H1 (cell line): ENCODE measurements around the gene KTN1. TPM values are rescaled to one million over a fixed set of nuclear protein-coding genes. Genes with fewer than 3 reads are reported as not detected.

Experiments
- CTCF ChIA-PET: fragments of 300-600 bp; sonication (Branson Sonifier 250); formaldehyde crosslinking; loops from one replicate; lab custom pipeline; 2021; ENCODE audit not compliant: partially characterized antibody; lab: Charles Lee
- POLR2A ChIA-PET: fragments of 300-600 bp; sonication (Branson Sonifier 250); formaldehyde crosslinking; loops from one replicate; lab custom pipeline; 2021; ENCODE audit warnings: inconsistent platforms; ENCODE audit not compliant: partially characterized antibody; lab: Charles Lee
- DNase-seq, 2 experiments: peaks; one replicate each; pipeline versions ENCODE4 v3.0.0 to v3.0.0-alpha.2; 2010 to 2022; ENCODE audit warnings: low spot score in 2 of 2, low read depth in 1 of 2, mixed read lengths in 1 of 2
- FAIRE-seq: peaks from 2 replicates; lab custom pipeline; 2011; peaks lifted over from hg19 to GRCh38; lab: Jason Lieb, UNC
- H2AFZ ChIP-seq: 2 replicates; pipeline ENCODE4 v1.8.1; 2012; ENCODE audit warnings: low read length, inconsistent platforms
- H2AK5ac ChIP-seq: 2 replicates; pipeline ENCODE4 v1.6.1; 2013; ENCODE audit warnings: low read depth, low read length
- H2BK120ac ChIP-seq: replicated peaks from 2 replicates; pipeline ENCODE3; 2013; ENCODE audit warnings: low read depth, low read length, inconsistent platforms
- H2BK12ac ChIP-seq: 2 replicates; pipeline ENCODE4 v1.6.1; 2013; ENCODE audit warnings: low read depth, low read length
- H2BK15ac ChIP-seq: 2 replicates; pipeline ENCODE4 v1.6.1; 2013; ENCODE audit warnings: low read length
- H2BK20ac ChIP-seq: 2 replicates; pipeline ENCODE4 v1.6.1; 2013; ENCODE audit warnings: low read length
- H2BK5ac ChIP-seq: 2 replicates; pipeline ENCODE4 v1.6.1; 2013; ENCODE audit warnings: low read depth, low read length
- H3K14ac ChIP-seq: 2 replicates; pipeline ENCODE4 v1.6.1; 2013; ENCODE audit warnings: inconsistent platforms; ENCODE audit not compliant: insufficient read length
- H3K18ac ChIP-seq: 2 replicates; pipeline ENCODE4 v1.6.1; 2013; ENCODE audit warnings: low read length; ENCODE audit errors: extremely low read depth
- H3K23ac ChIP-seq: 2 replicates; pipeline ENCODE4 v1.6.1; 2013; ENCODE audit warnings: inconsistent platforms; ENCODE audit not compliant: insufficient read length
- H3K23me2 ChIP-seq: 2 replicates; pipeline ENCODE4 v1.6.1; 2013; ENCODE audit warnings: low read depth, low read length
- H3K27ac ChIP-seq: 2 replicates; pipeline ENCODE4 v1.6.1; 2011; ENCODE audit warnings: low read depth, low read length, inconsistent platforms
- H3K27me3 ChIP-seq, 4 experiments: replicated peaks in 1 of 4; 1 replicate in 1 of 4; 2 replicates in 3 of 4; pipeline versions ENCODE4 v1.6.1 to v1.8.1; 2011 to 2013; ENCODE audit warnings: low read length in 3 of 4, mild to moderate bottlenecking in 3 of 4, inconsistent platforms in 2 of 4, mixed read lengths in 2 of 4, moderate library complexity in 1 of 4; ENCODE audit not compliant: control insufficient read depth in 3 of 4, insufficient read depth in 3 of 4; ENCODE audit errors: extremely low read depth in 1 of 4
- H3K36me3 ChIP-seq, 4 experiments: 2 replicates each; pipeline versions ENCODE4 v1.6.1 to v1.8.1; 2011 to 2013; ENCODE audit warnings: mild to moderate bottlenecking in 4 of 4, low read length in 3 of 4, moderate library complexity in 2 of 4, control low read depth in 1 of 4, inconsistent platforms in 1 of 4; ENCODE audit not compliant: insufficient read depth in 4 of 4, control insufficient read depth in 2 of 4
- H3K4ac ChIP-seq: replicated peaks from 2 replicates; pipeline ENCODE3; 2013; ENCODE audit warnings: low read length, low read depth, mixed read lengths, inconsistent platforms; ENCODE audit not compliant: insufficient read length
- H3K4me1 ChIP-seq, 4 experiments: replicated peaks in 1 of 4; 1 replicate in 1 of 4; 2 replicates in 3 of 4; pipeline versions ENCODE4 v1.6.1 to v1.8.1; 2011 to 2013; ENCODE audit warnings: low read length in 3 of 4, inconsistent platforms in 2 of 4, mixed read lengths in 1 of 4; ENCODE audit not compliant: insufficient read depth in 4 of 4, control insufficient read depth in 3 of 4
- H3K4me2 ChIP-seq, 2 experiments: 2 replicates each; pipeline versions ENCODE4 v1.6.1 to v1.8.1; 2011 to 2013; ENCODE audit warnings: low read depth in 2 of 2, low read length in 2 of 2, control low read depth in 1 of 2, inconsistent platforms in 1 of 2, mild to moderate bottlenecking in 1 of 2; ENCODE audit not compliant: insufficient read depth in 1 of 2
- H3K4me3 ChIP-seq, 4 experiments: fragments of 200-600, 300-600 bp in 1 of 4; sonication (generic), shearing (Covaris generic), sonication (Bioruptor Twin) in 1 of 4; 2 replicates each; pipeline versions ENCODE4 v1.5.1 to v1.8.1; 2011 to 2016; ENCODE audit warnings: low read length in 4 of 4, low read depth in 3 of 4, control low read depth in 2 of 4, inconsistent platforms in 2 of 4, mild to moderate bottlenecking in 2 of 4, mixed read lengths in 1 of 4, moderate library complexity in 1 of 4; ENCODE audit not compliant: insufficient read depth in 2 of 4; ENCODE audit errors: extremely low read depth in 1 of 4
- H3K56ac ChIP-seq: replicated peaks from 2 replicates; pipeline ENCODE3; 2013; ENCODE audit warnings: low read depth, mild to moderate bottlenecking, mixed read lengths, low read length, inconsistent platforms; ENCODE audit not compliant: insufficient read length
- H3K79me1 ChIP-seq: 2 replicates; pipeline ENCODE4 v1.6.1; 2013; ENCODE audit warnings: low read depth, low read length, control low read depth
- H3K79me2 ChIP-seq, 2 experiments: 2 replicates each; pipeline versions ENCODE4 v1.6.1 to v1.8.1; 2012 to 2013; ENCODE audit warnings: low read length in 2 of 2, mild to moderate bottlenecking in 2 of 2, inconsistent platforms in 1 of 2; ENCODE audit not compliant: insufficient read depth in 2 of 2, control insufficient read depth in 1 of 2
- H3K9ac ChIP-seq, 4 experiments: replicated peaks in 1 of 4; 1 replicate in 1 of 4; 2 replicates in 3 of 4; pipeline versions ENCODE4 v1.6.1 to v1.8.1; 2011 to 2013; ENCODE audit warnings: low read depth in 3 of 4, low read length in 3 of 4, control low read depth in 2 of 4, mild to moderate bottlenecking in 2 of 4, moderate library complexity in 2 of 4, inconsistent platforms in 1 of 4; ENCODE audit errors: extremely low read depth in 1 of 4
- H3K9me3 ChIP-seq, 2 experiments: 2 replicates each; pipeline versions ENCODE4 v1.6.1 to v1.8.1; 2012 to 2013; ENCODE audit warnings: mild to moderate bottlenecking in 2 of 2, moderate library complexity in 2 of 2, control low read depth in 1 of 2, inconsistent platforms in 1 of 2, low read depth in 1 of 2, low read length in 1 of 2, mixed read lengths in 1 of 2; ENCODE audit not compliant: insufficient read depth in 2 of 2
- H4K20me1 ChIP-seq, 2 experiments: replicated peaks in 1 of 2; 2 replicates each; pipeline versions ENCODE3 to v1.8.1; 2011 to 2013; ENCODE audit warnings: inconsistent platforms in 2 of 2, low read length in 2 of 2, mild to moderate bottlenecking in 1 of 2; ENCODE audit not compliant: insufficient read depth in 2 of 2, control insufficient read depth in 1 of 2
- H4K5ac ChIP-seq: 2 replicates; pipeline ENCODE4 v1.6.1; 2013; ENCODE audit warnings: low read length, low read depth, mixed read lengths, inconsistent platforms; ENCODE audit not compliant: insufficient read length
- H4K8ac ChIP-seq: 2 replicates; pipeline ENCODE4 v1.8.0; 2013; ENCODE audit warnings: mild to moderate bottlenecking, moderate library complexity, low read length, inconsistent platforms; ENCODE audit not compliant: insufficient read depth; ENCODE audit errors: extremely low read depth
- H4K91ac ChIP-seq: replicated peaks from 2 replicates; pipeline ENCODE3; 2013; ENCODE audit warnings: low read length, mixed read lengths, inconsistent platforms; ENCODE audit not compliant: insufficient read length
- ATF2 ChIP-seq: IDR thresholded peaks from 2 replicates; pipeline ENCODE4 v1.6.1; 2012; ENCODE audit warnings: low read length, inconsistent platforms
- BCL11A ChIP-seq, 2 experiments: IDR thresholded peaks; one replicate each; pipeline ENCODE4 v1.6.1; 2011; ENCODE audit warnings: low read depth in 2 of 2, low read length in 2 of 2, mild to moderate bottlenecking in 2 of 2
- CHD1 ChIP-seq: IDR thresholded peaks from 2 replicates; pipeline ENCODE4 v1.6.1; 2012; ENCODE audit warnings: low read depth, low read length, improper control_type of control experiment
- CREB1 ChIP-seq: IDR thresholded peaks from 2 replicates; pipeline ENCODE4 v1.6.1; 2012; ENCODE audit warnings: inconsistent platforms
- FOSL1 ChIP-seq: IDR thresholded peaks from 2 replicates; pipeline ENCODE4 v1.6.1; 2011; ENCODE audit warnings: mild to moderate bottlenecking, low read depth, low read length, moderate library complexity; ENCODE audit not compliant: insufficient read depth
- GTF2F1 ChIP-seq: IDR thresholded peaks from 2 replicates; pipeline ENCODE4 v1.6.1; 2012; ENCODE audit warnings: low read depth, low read length, improper control_type of control experiment, borderline replicate concordance
- JUN ChIP-seq: IDR thresholded peaks from 2 replicates; pipeline ENCODE4 v1.6.1; 2011; ENCODE audit warnings: low read depth, mild to moderate bottlenecking, improper control_type of control experiment, low read length
- POLR2AphosphoS5 ChIP-seq: IDR thresholded peaks from 2 replicates; pipeline ENCODE4 v1.6.1; 2011; ENCODE audit warnings: low read depth, low read length
- POU5F1 ChIP-seq: IDR thresholded peaks from 2 replicates; pipeline ENCODE4 v1.6.1; 2011; ENCODE audit warnings: low read depth, mild to moderate bottlenecking, low read length, moderate library complexity
- TAF1 ChIP-seq: IDR thresholded peaks from 2 replicates; pipeline ENCODE4 v1.6.1; 2011; ENCODE audit warnings: mild to moderate bottlenecking, low read depth, low read length
- TAF7 ChIP-seq: optimal IDR thresholded peaks from 2 replicates; pipeline ENCODE3; 2011; ENCODE audit warnings: low read depth, mild to moderate bottlenecking, inconsistent platforms, low read length, moderate library complexity, borderline replicate concordance
- TCF12 ChIP-seq: IDR thresholded peaks from 2 replicates; pipeline ENCODE4 v1.6.1; 2011; ENCODE audit warnings: low read depth, mild to moderate bottlenecking, low read length
- USF2 ChIP-seq: IDR thresholded peaks from 2 replicates; pipeline ENCODE4 v1.6.1; 2011; ENCODE audit warnings: low read length, improper control_type of control experiment
- WGBS, 2 experiments: shearing (Covaris generic) in 1 of 2; methylation state at CpG; one replicate each; pipeline versions ENCODE4 v1.1.6 to v1.1.7; 2013 to 2015; ENCODE audit warnings: low lambda C conversion rate in 2 of 2, mixed read lengths in 2 of 2, inconsistent platforms in 1 of 2, low coverage in 1 of 2, missing lambda C conversion rate in 1 of 2; ENCODE audit not compliant: insufficient replicate concordance in 2 of 2, insufficient coverage in 1 of 2, insufficient read length in 1 of 2; ENCODE audit errors: extremely low coverage in 1 of 2, missing lambda C conversion rate in 1 of 2; 5-methylcytosine and 5-hydroxymethylcytosine counted together
- polyA plus RNA-seq, 7 experiments: library from polyadenylated mRNA; depleted of rRNA in 3 of 7; stranded (reverse) in 5 of 7; unstranded in 2 of 7; fragments of >200 nt in 5 of 7; fragments of 200-250 nt in 2 of 7; gene quantifications; 1 replicate in 5 of 7; 2 replicates in 1 of 7; 4 replicates in 1 of 7; pipeline versions ENCODE4 v1.2.1 to v1.2.3, GENCODE V29; 2011 to 2013; ENCODE audit warnings: missing spikeins in 2 of 7, mixed read lengths in 2 of 7
- total RNA-seq: library from RNA; stranded (reverse); fragmentation: NEBNext Ultra II Directional; extraction: Animal tissue kit (Norgen Biotek cat#: 25700); gene quantifications from 2 replicates; pipeline ENCODE4 v1.2.1, GENCODE V29; 2021

The KTN1 gene
- total and polyA plus RNA-seq, 2 of the 8 experiments (the other 6 are each of a cell fraction or from before 2014, with no cell fraction given) = 15.4 to 151 TPM

GRCh38 chr14:55620277-55620676 lies 40.3 kb downstream of the KTN1 start:
- H3K27me3 ChIP-seq = no peaks in the 10 kb centered on the region
- 92% methylated on average over 1 of the region's 1 CpG; no CpG with 5 or more reads in 1 of the 2 experiments for WGBS, 2 experiments
- no peak overlapping the region for H3K4ac ChIP-seq
- H3K4me2 ChIP-seq = no peak overlapping the region
- no peak overlapping the region for H3K18ac ChIP-seq
- no peak overlapping the region for H4K8ac ChIP-seq
- no peaks in the 10 kb centered on the region; the same call in 1 of the 2 replicates for H3K23me2 ChIP-seq
- H3K9me3 ChIP-seq = peaks cover 12 to 17% of the 10 kb centered on the region in 2 experiments
- H3K4me1 ChIP-seq = no peaks in the 10 kb centered on the region
- no peak for DNase-seq
- no peak overlapping the region for H3K14ac ChIP-seq
- H2AK5ac ChIP-seq = no peak overlapping the region
- H3K79me2 ChIP-seq = no peaks in the 10 kb centered on the region
- H3K23ac ChIP-seq = no peak overlapping the region
- H3K9ac ChIP-seq = no peak overlapping the region
- CTCF ChIA-PET = interaction anchor here (1.1 kb wide), 1 partner anchor 182 kb away, joined by 3 read pairs; no protein-coding TSS in a partner anchor
- no peak overlapping the region for H4K5ac ChIP-seq
- no peak overlapping the region for H2BK15ac ChIP-seq
- H3K27ac ChIP-seq = no peak overlapping the region
- H3K36me3 ChIP-seq = peaks cover 16 to 62% (median 51%) of the 10 kb centered on the region in 4 experiments
- no peak overlapping the region for H2BK5ac ChIP-seq
- no peak overlapping the region for H3K56ac ChIP-seq
- no peak overlapping the region for H2AFZ ChIP-seq
- H4K20me1 ChIP-seq = no peaks in the 10 kb centered on the region
- no peaks in the 10 kb centered on the region for H3K79me1 ChIP-seq
- H2BK120ac ChIP-seq = no peak overlapping the region
- H2BK12ac ChIP-seq = no peak overlapping the region
- H4K91ac ChIP-seq = no peak overlapping the region
- FAIRE-seq = no peak
- H2BK20ac ChIP-seq = no peak overlapping the region
- H3K4me3 ChIP-seq = no peak overlapping the region
- POLR2A ChIA-PET = no interaction called here
- TF ChIP-seq POLR2AphosphoS5 = no peak
- TF ChIP-seq FOSL1 = no peak
- TF ChIP-seq POU5F1 = no peak
- no peak for TF ChIP-seq TAF7
- TF ChIP-seq JUN = no peak
- no peak for TF ChIP-seq CHD1
- TF ChIP-seq GTF2F1 = no peak
- TF ChIP-seq TCF12 = no peak
- no peak for TF ChIP-seq ATF2
- TF ChIP-seq CREB1 = no peak
- no peak for TF ChIP-seq BCL11A (IDR thresholded peaks at IDR 0.05; ENCODE audit: low read depth in 2 of 2, low read length in 2 of 2)
- no peak for TF ChIP-seq TAF1
- no peak for TF ChIP-seq USF2
- TF ChIP-seq, all 59 proteins: peak for 0
